IPS-18c (cell line): ENCODE measurements around the gene LGALSL.
A peak's percentile ranks its signal among the peaks of the same experiment; 100 is the strongest.
"Not testable (repeated sequence)": the region's sequence is repeated elsewhere in the genome, so short reads cannot be mapped to it uniquely, and the experiment has no call there.

ENCODE experiments used
- H3K4me3 ChIP-seq: 2 replicates; pipeline ENCODE4 v1.7.0; 2013; ENCODE audit warnings: low read depth, mild to moderate bottlenecking, low read length, moderate library complexity; ENCODE audit not compliant: insufficient read depth
- H3K9me3 ChIP-seq: one replicate; pipeline ENCODE4 v1.6.1; 2013; ENCODE audit warnings: mild to moderate bottlenecking, low read length, moderate library complexity; ENCODE audit not compliant: control insufficient read depth, insufficient read depth

Gene LGALSL

DNA sequence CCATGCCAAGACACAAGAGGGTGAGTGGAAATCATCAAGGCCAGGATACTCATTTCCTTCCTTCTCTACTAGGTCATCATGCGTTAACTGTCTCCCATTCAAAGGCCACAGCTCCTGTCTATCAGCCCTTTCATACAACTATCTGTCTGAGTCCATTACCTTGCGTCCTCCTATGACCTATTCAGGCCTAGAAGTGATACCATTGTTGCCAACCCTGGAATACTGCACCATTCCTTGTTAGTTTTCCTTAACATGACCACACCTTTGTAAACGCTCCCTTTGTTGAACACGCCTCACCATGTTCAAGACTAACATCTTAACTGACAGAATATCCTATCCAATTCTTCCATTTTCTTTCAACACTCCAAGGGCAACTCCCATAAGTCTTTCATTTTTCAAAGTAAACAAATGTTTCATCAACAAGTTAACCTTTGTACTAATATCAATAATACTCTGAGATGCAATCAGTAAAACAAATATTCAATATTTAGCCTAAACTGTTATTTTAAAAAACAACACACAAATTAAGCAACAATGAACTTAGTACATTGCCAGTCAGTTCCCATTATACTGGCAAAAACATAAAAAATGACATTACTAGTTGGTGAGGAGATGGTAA, 19.8 kb upstream of the LGALSL start:
- no peaks in the 10 kb centered on the region for H3K9me3 ChIP-seq
- H3K4me3 ChIP-seq, result no peak overlapping the region

GRCh38 chr2:64437883-64438282, 16.1 kb upstream of the LGALSL start:
- no peaks in the 10 kb centered on the region for H3K9me3 ChIP-seq

GRCh38 chr2:64439194-64439593, 14.8 kb upstream of the LGALSL start:
- H3K9me3 ChIP-seq, result no peaks in the 10 kb centered on the region
- no peak overlapping the region for H3K4me3 ChIP-seq

More at GRCh38 chr2:64437883-64438282, 16.1 kb upstream of the LGALSL start:
- no peak overlapping the region for H3K4me3 ChIP-seq

DNA sequence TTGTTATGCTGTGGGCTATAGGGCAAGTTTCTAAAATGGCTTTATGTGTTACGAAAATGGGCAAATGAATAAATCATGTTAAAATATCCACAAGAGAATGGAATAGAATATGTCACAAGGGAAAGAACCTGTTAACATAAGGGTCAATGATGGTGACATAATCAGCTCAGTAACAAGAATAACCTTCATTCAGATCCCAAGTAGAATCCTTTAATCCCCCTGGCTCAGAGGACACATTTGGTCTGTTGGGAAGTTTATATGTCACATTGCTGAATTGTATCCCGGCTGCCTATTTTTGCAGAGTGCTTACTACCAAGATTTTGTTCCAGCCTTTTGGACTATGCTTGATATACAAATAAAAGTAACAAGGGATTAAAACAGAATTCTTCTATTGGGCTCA, 13.1 kb upstream of the LGALSL start:
- H3K9me3 ChIP-seq, result no peaks in the 10 kb centered on the region
- H3K4me3 ChIP-seq, result no peak overlapping the region

GRCh38 chr2:64442277-64442676, 11.7 kb upstream of the LGALSL start:
- H3K4me3 ChIP-seq, result no peak overlapping the region
- H3K9me3 ChIP-seq, result no peaks in the 10 kb centered on the region

DNA sequence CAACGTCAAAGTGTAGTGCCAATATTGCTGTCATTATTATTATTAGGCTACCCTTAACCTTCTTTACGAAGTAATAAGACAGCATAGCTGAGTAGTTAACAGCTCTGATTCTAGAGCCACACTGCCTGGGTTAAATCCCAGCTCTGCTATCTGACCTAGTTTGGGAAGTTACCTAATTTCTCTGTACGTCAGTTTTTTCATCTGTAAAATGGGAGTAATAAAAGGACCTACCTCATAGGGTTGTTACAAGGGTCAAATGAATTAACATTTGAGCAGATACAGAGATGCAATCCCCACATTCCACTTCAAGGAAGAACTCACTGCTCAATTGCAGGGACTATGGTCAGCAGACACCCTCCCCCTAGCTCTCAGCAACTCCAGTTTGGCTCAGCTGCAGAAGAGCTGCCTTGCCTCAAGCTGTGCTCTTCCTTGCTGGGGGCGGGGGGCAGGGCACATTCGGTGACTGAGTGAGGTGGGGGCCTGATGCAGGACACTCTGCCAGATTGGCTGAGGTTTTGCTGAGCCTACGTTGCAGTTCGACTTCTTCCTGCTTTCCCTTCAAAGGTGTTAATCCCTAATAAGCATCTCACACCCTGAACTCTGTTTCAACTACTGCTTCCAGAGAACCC, 11.0 kb upstream of the LGALSL start:
- no peak overlapping the region for H3K4me3 ChIP-seq
- no peaks in the 10 kb centered on the region for H3K9me3 ChIP-seq

GRCh38 chr2:64445970-64446369, 8.0 kb upstream of the LGALSL start:
- H3K9me3 ChIP-seq, H3K4me3 ChIP-seq: not testable (repeated sequence)

DNA sequence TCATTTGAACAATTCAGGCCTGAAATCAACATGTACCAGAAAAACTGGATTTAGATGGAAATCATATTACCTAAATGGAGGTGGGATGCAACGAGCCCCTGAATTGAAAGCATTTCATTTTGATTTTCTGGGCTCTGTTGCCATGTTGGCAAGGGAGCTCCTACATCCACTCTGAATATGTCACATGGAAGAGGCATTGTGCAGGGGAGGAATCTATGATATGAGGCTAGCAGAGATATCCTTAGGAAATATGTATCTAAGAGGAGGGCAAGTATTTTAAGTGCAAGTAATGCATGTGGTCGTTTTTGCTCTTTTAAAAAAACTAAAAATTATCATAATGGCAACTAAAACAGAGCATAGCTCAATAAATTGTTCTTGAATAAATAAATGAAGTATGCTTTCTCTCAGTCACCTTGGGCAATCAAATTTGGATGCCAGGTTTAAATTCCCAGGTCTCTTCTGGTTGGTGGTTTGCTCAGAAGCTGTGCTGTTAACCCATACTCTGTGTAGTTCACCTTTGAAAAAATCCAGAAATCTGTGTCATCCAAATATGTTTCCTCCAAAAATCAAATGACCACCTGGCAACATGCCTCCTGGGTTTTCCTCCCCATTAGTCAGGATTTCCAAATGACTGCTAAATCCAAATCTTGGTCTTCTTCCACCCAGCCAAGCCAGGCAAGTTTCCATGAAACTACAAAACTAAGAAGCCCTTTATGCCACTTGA, 6.5 kb upstream of the LGALSL start:
- no peak overlapping the region for H3K4me3 ChIP-seq
- H3K9me3 ChIP-seq, result no peaks in the 10 kb centered on the region

DNA sequence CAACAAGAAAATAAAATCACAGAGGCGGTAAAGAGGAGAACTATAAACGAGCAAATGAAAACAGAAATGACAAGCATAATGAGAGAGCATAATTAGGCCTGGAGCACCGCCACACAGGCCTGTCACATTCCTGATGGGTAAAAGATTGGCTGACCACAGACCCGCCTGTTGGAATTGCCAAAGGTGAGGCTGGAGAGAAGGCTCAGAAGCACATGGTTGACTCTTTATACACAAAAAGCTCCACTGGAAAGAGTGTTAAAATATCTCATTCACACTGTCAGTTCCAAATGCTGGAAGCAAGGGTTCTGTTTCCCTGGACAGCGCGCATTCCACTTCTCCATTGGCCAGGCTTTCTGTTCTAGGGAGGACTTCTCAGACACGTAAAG, 5.9 kb upstream of the LGALSL start:
- H3K9me3 ChIP-seq, result no peaks in the 10 kb centered on the region
- no peak overlapping the region for H3K4me3 ChIP-seq

DNA sequence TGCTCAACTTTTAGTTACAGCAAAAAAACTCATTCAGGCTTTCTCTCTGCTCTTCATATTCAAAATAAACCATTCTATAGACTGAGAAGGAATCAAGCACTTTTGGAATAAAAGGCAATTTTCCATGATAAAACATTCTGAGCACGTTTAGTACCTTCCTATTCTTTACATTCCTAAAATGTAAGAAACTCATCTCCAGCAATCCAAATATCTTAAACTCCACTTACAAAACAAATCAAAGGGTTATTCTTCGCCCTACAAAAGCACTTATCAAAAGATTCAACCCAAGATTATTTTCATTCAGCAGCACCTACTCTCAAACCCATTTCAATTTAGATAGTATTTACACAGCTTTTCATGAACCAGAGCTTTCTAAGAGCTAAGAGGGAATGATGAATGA, 2.9 kb upstream of the LGALSL start:
- no peak overlapping the region for H3K4me3 ChIP-seq
- no peaks in the 10 kb centered on the region for H3K9me3 ChIP-seq

- H3K4me3 ChIP-seq, result peak overlapping the region; percentile 76
- H3K9me3 ChIP-seq, result no peaks in the 10 kb centered on the region
Measured at GRCh38 chr2:64454386-64455332, 697 bp downstream of the LGALSL start.

DNA sequence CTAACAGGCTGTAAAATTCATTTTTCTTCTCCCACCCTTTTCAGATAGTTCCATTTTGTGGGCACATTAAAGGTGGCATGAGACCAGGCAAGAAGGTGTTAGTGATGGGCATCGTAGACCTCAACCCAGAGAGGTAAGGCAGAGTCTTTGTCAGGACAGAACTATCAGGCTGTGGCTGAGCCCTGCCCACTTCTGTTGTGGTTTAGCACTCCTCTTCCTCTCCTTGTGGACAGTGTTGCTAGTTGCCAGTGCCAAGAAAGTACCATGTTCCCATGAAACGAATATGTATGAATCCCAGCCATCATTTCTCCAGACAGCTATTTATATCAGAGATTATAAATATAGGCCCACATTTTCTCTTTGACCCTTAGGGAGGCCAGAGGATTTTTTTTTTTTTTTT, 1.6 kb downstream of the LGALSL start:
- H3K4me3 ChIP-seq, result peak overlapping the region; percentile 76; the same call in 1 of the 2 replicates
- no peaks in the 10 kb centered on the region for H3K9me3 ChIP-seq

- no peak overlapping the region for H3K4me3 ChIP-seq
- H3K9me3 ChIP-seq, result no peaks in the 10 kb centered on the region
Measured at GRCh38 chr2:64456293-64456692, 2.3 kb downstream of the LGALSL start.

DNA sequence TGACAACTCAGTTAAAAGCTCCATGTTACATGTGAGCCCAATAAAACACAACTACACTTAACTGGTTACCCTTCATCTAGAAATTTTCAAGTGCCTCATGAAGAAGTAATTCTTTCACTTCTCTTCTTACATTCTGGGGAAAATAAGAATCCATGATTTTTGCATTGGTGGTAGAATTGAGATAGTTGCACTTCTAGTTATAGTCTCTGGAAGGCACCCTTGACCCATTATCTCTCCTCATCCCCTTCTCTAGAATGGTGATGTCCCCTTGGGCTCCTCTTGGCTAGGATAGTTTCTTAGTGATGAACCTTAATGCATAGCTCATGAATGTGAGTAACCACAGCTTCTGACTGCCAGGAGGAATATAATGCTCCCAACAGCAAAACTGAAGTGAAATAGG, 3.6 kb downstream of the LGALSL start:
- Histone ChIP-seq H3K9me3 (no peaks in the 10 kb centered on the region), H3K4me3 (no peak overlapping the region)

GRCh38 chr2:64459575-64459974, 5.6 kb downstream of the LGALSL start:
- Histone ChIP-seq H3K9me3 (no peaks in the 10 kb centered on the region), H3K4me3 (no peak overlapping the region)

DNA sequence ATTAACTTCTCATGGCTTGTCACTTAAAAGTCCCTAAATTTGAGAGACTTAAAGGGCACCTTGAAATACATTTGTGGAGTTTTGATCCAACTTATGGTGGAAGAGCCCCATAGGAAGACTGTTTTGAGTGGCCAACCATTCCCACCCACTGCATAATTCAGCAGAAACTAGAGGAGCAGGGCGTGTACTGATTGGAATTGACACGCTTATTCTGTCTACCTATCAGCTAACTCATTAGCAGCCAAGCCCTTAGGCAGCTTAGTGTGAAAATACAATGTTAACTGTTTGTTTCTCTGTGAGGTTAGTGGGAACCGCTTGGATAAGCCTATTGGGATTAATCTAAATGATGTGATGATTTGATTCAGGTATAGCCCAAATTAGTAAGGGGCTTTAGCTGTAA, 6.4 kb downstream of the LGALSL start:
- H3K4me3 ChIP-seq, result no peak overlapping the region
- no peaks in the 10 kb centered on the region for H3K9me3 ChIP-seq

DNA sequence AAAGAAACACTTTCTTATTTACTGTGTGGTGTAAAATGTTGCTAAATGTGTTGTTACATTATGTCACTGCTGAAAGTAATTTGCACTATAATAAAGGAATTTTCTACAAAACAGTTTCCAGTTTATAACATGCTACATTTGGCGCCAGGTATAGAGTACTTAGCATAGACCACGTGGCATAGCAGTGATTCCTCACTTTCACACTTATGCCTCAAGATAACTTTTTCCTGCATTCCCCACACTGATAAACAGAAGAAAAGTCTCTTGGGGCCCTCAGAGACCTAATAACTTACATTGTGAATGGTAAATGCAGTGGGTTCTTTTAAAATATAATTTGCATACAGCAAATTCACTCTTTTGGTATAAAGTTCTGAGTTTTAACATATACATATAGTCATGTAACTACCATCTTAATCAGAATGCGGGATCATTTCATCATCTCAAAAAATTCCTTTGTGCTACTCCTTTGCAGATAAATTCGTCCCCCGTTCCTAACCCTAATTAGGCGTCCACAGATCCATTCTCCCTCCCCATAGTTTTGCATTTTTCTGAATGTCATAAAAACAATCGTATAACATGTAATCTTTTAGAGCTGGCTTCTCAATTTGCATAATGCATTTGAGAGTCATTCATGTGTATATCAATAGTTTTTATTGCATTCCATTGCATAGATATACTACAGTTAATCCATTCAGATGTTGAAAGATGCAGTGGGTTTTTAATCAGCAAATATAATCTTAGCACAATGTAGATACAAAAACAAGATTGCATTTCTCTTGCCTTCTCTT, 7.5 kb downstream of the LGALSL start:
- Histone ChIP-seq H3K9me3 (no peaks in the 10 kb centered on the region), H3K4me3 (no peak overlapping the region)
